GM21526 (cell line): ENCODE results near the gene CLDN17.

Experiments
- ATAC-seq: cut with Tn5 transposase; IDR thresholded peaks from one replicate; pipeline ENCODE4 v1.9.1; 2021; ENCODE audit warnings: moderate library complexity; ENCODE audit not compliant: unreplicated experiment, low FRiP score

Gene CLDN17

DNA sequence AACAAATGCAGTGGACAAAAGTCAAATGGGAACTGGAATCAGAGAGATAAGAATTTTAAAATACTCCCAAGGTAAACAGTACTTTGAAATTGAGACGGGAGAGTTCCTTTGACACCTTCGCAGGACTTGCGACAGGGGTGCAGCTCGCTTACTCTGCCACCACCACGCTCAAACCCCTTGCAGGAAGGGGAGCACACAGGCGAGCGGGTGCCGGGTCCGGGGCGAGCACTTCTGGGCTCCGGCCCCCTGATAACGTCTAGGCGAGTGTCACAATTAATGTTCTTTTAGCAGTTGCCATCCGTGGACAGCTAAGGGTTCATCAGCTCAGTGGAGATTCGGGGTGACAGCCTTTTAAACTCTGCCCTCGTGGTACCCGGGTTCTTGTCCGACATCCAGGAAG, 37.4 kb downstream of the CLDN17 start:
- no peak for ATAC-seq

DNA sequence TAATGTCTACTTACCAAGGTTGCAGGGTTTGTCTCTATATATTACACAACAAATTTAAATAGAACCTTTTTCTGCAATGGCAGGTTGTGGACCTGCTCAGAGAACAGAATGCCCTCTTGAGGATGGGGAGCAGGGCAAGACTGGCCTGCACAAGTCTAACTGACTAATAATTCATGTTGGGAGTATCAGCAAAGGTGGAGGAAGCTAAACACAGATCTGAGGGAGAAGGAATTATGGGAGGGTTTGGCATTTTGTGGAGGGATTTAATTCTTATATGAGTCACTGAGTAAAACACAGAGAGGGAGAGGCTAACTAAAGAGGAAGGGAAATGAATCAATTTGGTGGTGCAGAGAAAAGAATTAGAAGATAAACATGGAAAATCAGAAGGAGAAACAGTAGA, 40.0 kb downstream of the CLDN17 start:
- ATAC-seq = no peak

DNA sequence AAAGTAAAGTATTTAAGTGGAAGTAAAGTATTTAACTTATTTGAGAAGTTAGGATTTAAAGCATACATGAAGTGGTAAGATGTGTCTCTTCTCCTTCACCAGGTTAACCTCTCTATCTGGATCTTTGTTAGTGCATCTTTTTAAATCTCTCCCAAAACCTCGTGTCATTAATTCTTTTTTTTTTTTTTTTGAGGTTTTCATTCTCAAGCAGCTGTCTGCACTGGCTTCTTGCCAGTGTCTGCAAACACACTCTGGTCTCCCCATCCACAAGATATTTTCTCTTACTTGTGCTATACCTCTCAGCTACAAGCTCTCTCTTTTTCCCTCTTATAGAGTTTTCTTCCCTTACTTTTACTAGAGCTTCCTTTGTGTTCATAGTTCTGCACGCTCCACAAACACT, 49.0 kb downstream of the CLDN17 start:
- no peak for ATAC-seq

DNA sequence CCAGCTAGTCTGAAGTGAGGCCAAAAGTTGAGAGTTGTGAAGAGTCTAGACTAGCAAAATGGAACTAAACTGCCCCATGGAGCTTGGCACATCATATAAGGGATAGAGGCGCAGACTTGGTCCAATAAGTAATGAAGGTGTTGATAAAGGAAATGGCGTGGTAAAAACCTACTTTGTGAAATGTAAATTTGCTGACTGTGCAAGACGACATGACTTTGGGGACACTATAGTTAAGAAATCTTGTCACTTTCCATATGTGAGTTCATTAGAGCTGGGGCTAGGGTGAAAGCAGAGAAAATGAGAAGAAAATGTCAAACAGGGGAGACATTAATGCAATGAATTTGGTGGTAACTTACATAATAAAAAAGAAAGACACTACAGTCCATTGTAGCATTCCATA, 50.1 kb downstream of the CLDN17 start:
- ATAC-seq = no peak
